Measurements from ENCODE around the gene OR52R1.

DNA sequence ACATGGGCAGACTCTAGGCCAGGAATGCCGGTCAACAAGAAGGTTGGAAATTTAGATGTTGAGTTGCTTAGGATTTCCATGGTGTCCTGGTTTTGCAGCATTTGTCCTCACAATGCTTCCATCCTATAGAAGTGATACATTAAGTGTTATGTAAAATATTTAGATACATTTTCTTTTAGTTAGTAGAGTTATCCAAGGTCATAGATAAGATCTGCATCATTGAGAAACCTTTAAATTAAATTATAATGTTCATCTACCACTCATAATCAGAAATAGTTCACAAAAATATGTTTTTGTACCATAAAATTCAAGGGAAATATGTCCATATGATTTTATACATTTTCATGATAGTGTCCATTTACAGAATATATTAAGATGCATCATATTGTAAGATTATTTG is 34.3 kb downstream of the OR52R1 start, which contains the start of gene OR51F1:
- TF ChIP-seq CTCF (conservative IDR thresholded peaks at IDR 0.05) (no peak), ZFX (IDR thresholded peaks at IDR 0.05) (no peak)
